Ascending aorta (tissue), 2 donors: ENCODE measurements around the gene PCSK6. TPM values are rescaled to one million over a fixed set of nuclear protein-coding genes. Genes with fewer than 3 reads are reported as not detected.

Experiments used
- DNase-seq, 2 donors: peaks; one replicate each; pipeline ENCODE4 v3.0.0-alpha.2; 2019; ENCODE audit warnings: low spot score in 2 of 2
- H3K27ac ChIP-seq, 2 donors: fragments of 200-600 bp; sonication (generic); one replicate each; pipeline ENCODE4 v1.5.1; 2016 to 2017; ENCODE audit warnings: mild to moderate bottlenecking in 1 of 2
- H3K27me3 ChIP-seq: fragments of 200-600 bp; sonication (generic); one replicate; pipeline ENCODE4 v1.5.1; 2017
- H3K36me3 ChIP-seq, 2 donors: fragments of 200-600 bp; sonication (generic); one replicate each; pipeline ENCODE4 v1.5.1; 2016
- H3K4me1 ChIP-seq, 2 donors: fragments of 200-600 bp; sonication (generic); one replicate each; pipeline ENCODE4 v1.5.1; 2016 to 2017; ENCODE audit warnings: mild to moderate bottlenecking in 1 of 2
- H3K4me3 ChIP-seq, 2 donors: fragments of 200-600 bp; sonication (generic); one replicate each; pipeline ENCODE4 v1.5.1; 2016 to 2017; ENCODE audit warnings: mild to moderate bottlenecking in 1 of 2
- H3K9me3 ChIP-seq, 2 donors: fragments of 200-600 bp; sonication (generic); one replicate each; pipeline ENCODE4 v1.5.1; 2016
- intact Hi-C: fragments of 100-400 bp; cut with DNase I; formaldehyde crosslinking; loops from one replicate; pipeline ENCODE4 v1.15.1; 2023
- total RNA-seq: library from RNA; depleted of rRNA; stranded (reverse); fragments of >200 nt; gene quantifications from one replicate; pipeline ENCODE4 v1.1.0, GENCODE V29; 2016
- TF ChIP-seq, protein P1 (sequence below), 3 experiments: fragments of 200-600 bp in 2 of 3; fragments of 450-650 bp in 1 of 3; sonication (generic) in 2 of 3; IDR thresholded peaks; one replicate each; pipeline ENCODE4 v1.5.1; 2016 to 2019; ENCODE audit warnings: antibody characterized with exemption in 3 of 3, mild to moderate bottlenecking in 1 of 3, moderate library complexity in 1 of 3

The PCSK6 gene
- total RNA-seq, 1 donor from 2014 or later = 3.9 TPM

DNA sequence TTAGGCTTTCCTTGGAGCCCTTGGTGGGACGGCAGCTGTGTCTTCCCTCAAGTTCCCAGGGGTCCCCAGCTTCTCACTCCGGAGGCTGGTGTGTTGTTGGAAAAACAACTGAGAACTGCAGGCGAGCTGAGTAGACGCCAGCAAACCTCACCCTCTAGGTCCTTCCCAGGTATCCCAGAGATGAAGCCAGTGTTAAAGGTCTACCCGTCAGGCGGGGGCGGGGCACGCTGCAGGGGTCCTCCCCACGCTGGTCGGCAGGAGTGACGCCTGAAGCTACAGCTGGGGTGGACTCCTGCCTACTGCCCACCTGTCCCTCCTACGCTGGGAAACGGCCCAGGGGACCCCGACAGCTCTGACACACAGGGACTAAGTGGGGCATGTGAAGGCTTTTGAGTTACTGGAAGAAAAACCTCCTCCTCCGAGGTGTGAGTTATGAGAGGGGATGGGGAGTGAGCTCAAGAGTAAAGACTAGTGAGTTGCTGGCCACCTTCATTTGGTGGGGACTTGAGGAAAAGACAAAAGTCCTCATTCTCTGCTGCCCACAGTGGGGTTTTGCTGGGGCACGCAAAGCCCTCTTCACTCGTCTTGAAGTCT lies 162.3 kb downstream of the PCSK6 start:
- peak in 1 of 2 donors; percentile 51 for DNase-seq
- no peaks in the 10 kb centered on the region for H3K36me3 ChIP-seq
- no peak overlapping the region for H3K4me3 ChIP-seq
- H3K27me3 ChIP-seq = no peaks in the 10 kb centered on the region
- no peaks in the 10 kb centered on the region for H3K4me1 ChIP-seq
- intact Hi-C loops = no loop called here
- TF ChIP-seq, protein P1, sequence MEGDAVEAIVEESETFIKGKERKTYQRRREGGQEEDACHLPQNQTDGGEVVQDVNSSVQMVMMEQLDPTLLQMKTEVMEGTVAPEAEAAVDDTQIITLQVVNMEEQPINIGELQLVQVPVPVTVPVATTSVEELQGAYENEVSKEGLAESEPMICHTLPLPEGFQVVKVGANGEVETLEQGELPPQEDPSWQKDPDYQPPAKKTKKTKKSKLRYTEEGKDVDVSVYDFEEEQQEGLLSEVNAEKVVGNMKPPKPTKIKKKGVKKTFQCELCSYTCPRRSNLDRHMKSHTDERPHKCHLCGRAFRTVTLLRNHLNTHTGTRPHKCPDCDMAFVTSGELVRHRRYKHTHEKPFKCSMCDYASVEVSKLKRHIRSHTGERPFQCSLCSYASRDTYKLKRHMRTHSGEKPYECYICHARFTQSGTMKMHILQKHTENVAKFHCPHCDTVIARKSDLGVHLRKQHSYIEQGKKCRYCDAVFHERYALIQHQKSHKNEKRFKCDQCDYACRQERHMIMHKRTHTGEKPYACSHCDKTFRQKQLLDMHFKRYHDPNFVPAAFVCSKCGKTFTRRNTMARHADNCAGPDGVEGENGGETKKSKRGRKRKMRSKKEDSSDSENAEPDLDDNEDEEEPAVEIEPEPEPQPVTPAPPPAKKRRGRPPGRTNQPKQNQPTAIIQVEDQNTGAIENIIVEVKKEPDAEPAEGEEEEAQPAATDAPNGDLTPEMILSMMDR (IDR thresholded peaks at IDR 0.05) = no peak
- H3K27ac ChIP-seq = no peak overlapping the region
- no peaks in the 10 kb centered on the region for H3K9me3 ChIP-seq

DNA sequence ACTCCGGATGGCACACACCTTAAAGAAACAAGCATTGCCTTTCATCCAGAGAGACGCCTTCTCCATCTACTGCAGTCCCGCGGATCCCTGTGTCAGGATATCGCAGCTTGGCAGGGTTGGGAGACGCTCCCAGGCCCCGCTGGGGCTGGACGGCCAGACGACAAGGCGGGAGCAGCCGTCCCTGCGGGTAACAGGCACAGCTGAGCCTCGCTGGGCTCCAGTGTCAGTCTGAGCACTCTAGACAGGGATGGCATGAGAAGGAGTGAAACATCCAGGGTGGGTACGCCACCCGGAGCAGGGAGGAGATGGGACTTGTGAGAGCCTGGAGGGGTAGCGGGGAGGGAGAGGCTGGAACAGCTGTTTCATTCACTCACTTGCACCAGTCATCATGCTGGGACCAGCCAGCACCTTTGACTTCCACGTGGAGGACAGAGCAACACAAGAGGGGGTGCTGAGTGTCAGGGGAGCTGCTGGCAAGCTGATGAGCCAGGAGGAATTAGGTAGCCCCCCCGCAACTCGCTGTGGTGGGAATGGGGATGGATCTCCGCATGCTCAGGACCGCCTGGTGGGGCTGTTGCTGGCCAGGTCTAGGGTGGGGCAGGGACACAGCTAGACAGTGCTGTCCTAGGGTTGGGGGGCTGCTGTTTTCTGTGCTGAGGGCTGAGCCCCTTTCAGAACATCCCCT lies 162.9 kb downstream of the PCSK6 start:
- no peaks in the 10 kb centered on the region for H3K4me1 ChIP-seq
- peak in 1 of 2 donors; percentile 39 for DNase-seq
- H3K27ac ChIP-seq = no peak overlapping the region
- no peaks in the 10 kb centered on the region for H3K27me3 ChIP-seq
- no peak overlapping the region for H3K4me3 ChIP-seq
- H3K9me3 ChIP-seq = no peaks in the 10 kb centered on the region
- TF ChIP-seq, protein P1 (IDR thresholded peaks at IDR 0.05) = no peak
- H3K36me3 ChIP-seq = no peaks in the 10 kb centered on the region
- intact Hi-C loops = no loop called here

DNA sequence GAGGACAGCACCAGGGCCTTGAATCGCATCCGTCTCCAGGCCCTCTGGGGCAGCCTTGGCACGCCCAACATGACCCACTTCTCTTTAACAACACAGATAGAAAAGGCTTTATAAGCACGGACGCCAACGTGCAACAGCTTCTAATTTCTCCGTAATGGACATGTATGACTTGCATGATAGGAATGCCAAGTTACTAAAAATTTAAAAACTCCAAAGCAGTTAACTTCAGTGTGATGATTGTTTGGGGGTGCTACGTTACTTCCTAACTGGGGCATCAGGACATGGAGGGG lies 163.5 kb downstream of the PCSK6 start:
- H3K4me1 ChIP-seq = no peaks in the 10 kb centered on the region
- no peak for DNase-seq
- TF ChIP-seq, protein P1 (IDR thresholded peaks at IDR 0.05) = no peak
- no peaks in the 10 kb centered on the region for H3K27me3 ChIP-seq
- H3K27ac ChIP-seq = no peak overlapping the region
- no peaks in the 10 kb centered on the region for H3K9me3 ChIP-seq
- no peaks in the 10 kb centered on the region for H3K36me3 ChIP-seq
- no peak overlapping the region for H3K4me3 ChIP-seq
- intact Hi-C loops = no loop called here

GRCh38 chr15:101325263-101326025 lies 164.1 kb downstream of the PCSK6 start:
- Histone ChIP-seq H3K9me3 (no peaks in the 10 kb centered on the region), H3K4me3 (no peak overlapping the region), H3K4me1 (no peaks in the 10 kb centered on the region), H3K27me3 (no peaks in the 10 kb centered on the region), H3K36me3 (no peaks in the 10 kb centered on the region), H3K27ac (no peak overlapping the region)
- intact Hi-C loops = no loop called here
- TF ChIP-seq, protein P1 (IDR thresholded peaks at IDR 0.05) = no peak
- DNase-seq = no peak

DNA sequence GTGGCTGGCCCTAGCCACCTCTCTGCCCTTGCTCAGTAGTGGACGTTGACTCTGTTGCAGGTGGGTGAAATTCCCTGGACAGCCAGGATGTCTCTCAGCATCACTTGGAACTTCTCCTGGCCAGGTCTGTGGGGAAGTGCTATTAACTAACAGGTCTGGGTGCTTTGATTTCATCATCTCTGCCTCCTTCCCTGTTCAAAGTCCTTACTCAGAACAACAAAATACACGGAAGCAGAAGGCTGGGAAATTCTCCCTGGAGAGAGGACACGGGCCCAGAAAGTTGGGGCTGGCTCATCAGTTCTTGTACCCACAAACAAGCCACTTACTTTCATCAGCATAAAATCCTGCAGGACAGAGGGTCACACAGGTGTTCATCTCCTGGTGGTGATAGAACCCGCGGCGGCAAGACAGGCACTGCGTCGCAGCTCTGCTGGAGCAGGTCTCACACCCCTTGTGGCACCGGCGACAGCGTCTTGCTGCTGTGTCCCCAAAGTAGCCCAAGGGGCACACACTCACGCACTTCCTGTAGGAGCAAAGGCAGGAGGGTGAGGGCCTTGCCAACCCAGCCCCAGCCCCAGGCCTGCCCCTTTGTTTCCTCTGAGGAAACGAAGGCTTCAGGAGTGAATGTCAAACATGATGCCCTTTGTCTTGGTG lies 164.9 kb downstream of the PCSK6 start:
- no peaks in the 10 kb centered on the region for H3K27me3 ChIP-seq
- no peak overlapping the region for H3K4me3 ChIP-seq
- no peaks in the 10 kb centered on the region for H3K36me3 ChIP-seq
- no peak for DNase-seq
- intact Hi-C loops = no loop called here
- H3K27ac ChIP-seq = no peak overlapping the region
- TF ChIP-seq, protein P1 (IDR thresholded peaks at IDR 0.05) = no peak
- no peaks in the 10 kb centered on the region for H3K9me3 ChIP-seq
- H3K4me1 ChIP-seq = no peaks in the 10 kb centered on the region
